GM12801 (cell line): ENCODE data around the gene PLA2G2E.

Experiments
- TF ChIP-seq, protein P1 (sequence below): IDR thresholded peaks from one replicate; pipeline ENCODE4 v1.5.1; 2011; ENCODE audit warnings: control low read depth; ENCODE audit not compliant: insufficient read length; ENCODE audit errors: extremely low read depth

Gene PLA2G2E

DNA sequence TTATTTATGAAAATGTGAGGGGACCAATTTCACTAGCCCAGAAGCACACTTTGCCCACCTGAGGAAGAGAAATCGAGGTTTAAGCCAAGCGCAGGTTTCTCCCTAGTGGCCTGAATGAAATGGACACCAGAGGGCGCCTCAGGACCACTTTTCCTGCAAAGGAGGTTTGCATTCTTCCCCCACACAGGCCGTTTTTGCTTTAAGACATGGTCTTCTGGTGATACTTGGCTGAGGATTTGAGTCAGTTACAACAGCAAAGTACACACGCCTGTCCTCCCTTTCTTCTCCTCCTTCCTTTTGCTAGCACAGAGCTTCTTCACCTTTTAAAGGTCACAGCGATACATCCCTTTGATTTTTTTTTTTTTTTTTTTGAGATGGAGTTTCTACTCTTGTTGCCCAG is 5.4 kb downstream of the PLA2G2E start:
- TF ChIP-seq, protein P1, sequence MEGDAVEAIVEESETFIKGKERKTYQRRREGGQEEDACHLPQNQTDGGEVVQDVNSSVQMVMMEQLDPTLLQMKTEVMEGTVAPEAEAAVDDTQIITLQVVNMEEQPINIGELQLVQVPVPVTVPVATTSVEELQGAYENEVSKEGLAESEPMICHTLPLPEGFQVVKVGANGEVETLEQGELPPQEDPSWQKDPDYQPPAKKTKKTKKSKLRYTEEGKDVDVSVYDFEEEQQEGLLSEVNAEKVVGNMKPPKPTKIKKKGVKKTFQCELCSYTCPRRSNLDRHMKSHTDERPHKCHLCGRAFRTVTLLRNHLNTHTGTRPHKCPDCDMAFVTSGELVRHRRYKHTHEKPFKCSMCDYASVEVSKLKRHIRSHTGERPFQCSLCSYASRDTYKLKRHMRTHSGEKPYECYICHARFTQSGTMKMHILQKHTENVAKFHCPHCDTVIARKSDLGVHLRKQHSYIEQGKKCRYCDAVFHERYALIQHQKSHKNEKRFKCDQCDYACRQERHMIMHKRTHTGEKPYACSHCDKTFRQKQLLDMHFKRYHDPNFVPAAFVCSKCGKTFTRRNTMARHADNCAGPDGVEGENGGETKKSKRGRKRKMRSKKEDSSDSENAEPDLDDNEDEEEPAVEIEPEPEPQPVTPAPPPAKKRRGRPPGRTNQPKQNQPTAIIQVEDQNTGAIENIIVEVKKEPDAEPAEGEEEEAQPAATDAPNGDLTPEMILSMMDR, result peak; percentile 6

DNA sequence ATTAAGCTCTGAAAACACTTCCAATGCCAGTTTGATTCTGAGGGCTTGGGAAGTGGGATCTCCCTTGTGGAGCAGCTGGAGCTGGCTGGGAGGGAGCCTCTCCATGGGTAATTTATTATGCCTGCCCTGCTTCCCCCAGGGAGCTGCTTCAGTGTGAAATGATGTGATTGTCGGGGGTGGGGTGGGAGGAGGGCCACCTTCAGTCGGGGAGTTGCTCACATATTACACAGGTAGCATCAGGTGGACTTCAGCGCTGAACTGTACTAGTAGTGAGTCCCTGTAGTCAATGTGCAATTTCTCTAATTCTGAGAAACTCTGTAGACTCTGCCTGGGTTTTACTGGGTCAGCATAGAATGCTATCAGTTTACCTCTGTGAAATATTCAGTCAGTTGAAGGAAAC is 12.8 kb downstream of the PLA2G2E start:
- TF ChIP-seq, protein P1, result no peak

DNA sequence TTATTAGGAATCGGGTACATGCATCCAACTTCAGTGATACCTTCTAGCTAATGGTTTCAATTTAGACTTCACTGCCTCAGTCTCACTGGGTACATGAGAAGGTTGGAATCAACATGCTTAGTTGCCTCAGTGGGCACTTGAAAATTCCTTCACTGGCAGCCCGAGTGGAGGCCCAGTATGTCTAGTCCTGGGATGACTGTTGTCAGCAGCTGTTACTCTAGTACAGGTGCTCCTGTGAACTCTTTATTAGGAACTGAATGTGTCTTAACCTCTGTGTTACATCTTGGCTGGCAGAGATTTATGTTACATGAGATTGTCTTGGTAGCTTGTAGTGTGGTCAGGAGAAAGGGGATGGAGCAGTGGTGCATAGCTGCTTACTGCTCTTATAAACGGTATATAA is 13.4 kb downstream of the PLA2G2E start:
- TF ChIP-seq, protein P1, result no peak

DNA sequence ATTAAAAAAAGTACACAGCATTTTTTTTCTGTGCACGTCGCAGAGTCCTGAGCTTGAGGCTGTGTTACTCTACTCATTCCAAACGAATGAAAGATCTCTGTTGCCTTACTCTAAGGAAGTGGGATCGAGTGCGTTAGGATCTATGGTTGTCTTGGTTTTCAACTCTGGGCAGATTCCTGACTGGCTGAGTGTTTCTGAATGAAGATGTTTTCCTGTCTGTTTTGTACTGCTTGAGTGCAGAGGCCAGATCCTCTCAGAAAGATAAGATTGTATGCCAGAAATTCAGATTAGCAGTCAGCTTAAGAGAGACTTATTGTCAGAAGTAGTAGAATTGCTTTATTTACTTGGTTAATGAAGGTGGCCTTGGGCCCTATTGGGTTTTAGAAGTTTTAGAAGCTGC is 14.0 kb downstream of the PLA2G2E start:
- TF ChIP-seq, protein P1, result no peak

DNA sequence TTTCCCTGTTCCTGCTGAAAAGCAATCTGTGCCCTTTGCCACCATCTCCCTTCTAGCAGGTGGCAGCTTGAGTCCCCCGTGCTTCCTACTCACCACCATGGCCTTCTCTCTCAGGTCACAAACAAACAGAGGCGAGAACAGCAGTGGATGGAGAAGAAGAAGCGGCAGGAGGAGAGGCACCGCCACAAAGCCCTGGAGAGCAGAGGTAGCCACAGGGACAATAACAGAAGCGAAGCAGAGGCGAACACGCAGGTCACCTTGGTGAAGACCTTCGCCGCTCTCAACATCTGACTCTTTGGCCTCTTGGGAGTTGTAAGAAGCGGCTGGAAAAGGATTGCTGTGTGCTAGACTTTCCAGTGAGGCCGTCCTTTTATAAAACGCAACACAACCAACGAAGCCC is 16.0 kb downstream of the PLA2G2E start:
- TF ChIP-seq, protein P1, result no peak

DNA sequence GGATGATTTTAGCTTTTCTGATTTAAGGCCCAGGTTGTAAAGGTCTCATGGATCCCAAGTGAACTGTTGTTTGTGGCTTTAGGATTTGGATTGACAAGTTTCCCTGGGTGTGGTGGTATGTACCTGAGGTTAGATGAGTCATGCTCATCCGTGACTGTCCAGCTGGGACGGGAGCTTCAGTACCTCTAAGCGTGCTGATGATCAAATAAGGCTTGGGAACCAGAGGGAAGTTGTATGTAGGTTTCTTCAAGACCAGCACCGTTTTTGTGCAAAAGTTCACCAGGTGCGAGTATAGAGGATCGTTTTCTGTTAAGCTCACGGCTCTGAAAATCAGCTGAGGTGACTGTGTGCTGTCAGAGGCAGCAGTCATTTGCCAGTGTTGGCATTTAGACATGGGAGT is 19.8 kb downstream of the PLA2G2E start:
- TF ChIP-seq, protein P1, result no peak

DNA sequence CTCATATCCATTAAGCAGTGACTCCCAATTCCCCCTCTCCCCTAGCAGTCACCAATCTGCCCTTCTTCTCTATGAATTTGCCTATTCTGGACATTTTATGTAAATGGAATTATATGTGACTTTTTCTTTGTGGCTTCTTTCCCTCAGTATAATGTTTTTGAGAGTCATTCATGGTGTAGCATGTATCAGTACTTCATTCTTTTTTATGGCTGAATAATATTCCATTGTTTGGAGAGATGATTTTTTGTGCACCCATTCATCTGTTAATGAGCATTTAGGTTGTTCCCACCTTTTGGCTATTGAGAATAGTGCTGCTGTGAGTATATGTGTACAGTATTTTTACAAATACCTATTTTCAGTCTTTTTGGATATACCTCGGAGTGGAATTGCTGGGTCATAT is 21.8 kb downstream of the PLA2G2E start:
- TF ChIP-seq, protein P1, result no peak

DNA sequence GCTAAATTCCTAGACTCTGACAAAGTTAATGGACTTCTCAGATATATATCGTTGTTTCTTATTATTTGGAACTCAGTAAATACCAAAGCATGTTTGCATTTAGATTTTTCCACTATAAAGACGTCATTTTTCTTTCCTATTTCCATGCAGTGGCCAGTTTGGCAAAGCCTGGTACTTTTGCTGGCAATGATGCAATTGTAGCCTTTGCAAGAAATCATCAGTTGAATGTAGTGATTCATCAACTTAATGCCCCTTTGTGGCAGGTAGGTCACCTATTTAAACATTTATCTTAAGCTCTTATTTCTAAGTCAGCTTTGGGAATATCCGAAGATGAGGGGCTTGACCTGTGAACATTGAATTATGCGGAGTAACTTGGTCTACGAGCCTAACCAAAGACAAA is 29.2 kb downstream of the PLA2G2E start:
- TF ChIP-seq, protein P1, result no peak
